HG03354 (cell line): ENCODE results near the gene XPA.
"Not testable (repeated sequence)": the region's sequence is repeated elsewhere in the genome, so short reads cannot be mapped to it uniquely, and the experiment has no call there.

ENCODE experiments used
- ATAC-seq: cut with Tn5 transposase; IDR thresholded peaks from one replicate; pipeline ENCODE4 v1.9.1; 2021; ENCODE audit warnings: mild to moderate bottlenecking; ENCODE audit not compliant: unreplicated experiment, poor library complexity, severe bottlenecking

Gene XPA

DNA sequence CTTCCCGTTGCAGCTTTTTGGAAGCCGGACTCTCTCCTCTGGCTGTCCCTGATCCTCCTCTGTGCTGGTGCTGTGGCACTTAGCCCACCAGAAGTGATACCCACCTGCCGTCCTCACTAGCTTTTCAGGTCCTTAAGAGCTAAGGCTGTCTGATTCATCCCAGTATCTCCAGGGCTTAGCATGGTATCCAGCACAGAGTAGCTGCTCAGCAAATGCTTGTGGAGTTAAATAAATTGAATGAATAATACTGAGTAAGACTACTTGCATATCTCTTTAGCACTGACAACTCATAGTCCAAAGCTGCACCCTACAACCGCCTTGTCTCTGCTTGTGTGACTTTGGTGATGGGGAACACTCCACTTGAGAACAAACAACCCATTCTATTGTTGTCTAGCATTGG is 7.7 kb upstream of the XPA start:
- no peak for ATAC-seq

DNA sequence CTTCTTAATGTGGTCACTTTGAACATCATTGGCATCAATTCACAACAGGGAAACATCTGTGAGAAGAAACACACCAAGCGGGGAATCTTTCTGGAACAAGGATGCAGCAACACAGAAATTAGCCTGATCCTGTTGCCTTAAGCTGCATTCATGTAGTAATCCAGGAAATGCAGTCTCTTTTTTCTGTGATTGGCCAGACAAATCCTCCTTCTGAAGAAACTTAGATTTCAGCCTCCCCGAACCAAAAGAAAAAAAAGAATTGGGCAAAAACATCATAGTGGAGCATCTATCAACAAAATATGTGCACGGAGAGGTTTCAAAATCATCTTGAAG is 7.2 kb upstream of the XPA start:
- no peak for ATAC-seq

DNA sequence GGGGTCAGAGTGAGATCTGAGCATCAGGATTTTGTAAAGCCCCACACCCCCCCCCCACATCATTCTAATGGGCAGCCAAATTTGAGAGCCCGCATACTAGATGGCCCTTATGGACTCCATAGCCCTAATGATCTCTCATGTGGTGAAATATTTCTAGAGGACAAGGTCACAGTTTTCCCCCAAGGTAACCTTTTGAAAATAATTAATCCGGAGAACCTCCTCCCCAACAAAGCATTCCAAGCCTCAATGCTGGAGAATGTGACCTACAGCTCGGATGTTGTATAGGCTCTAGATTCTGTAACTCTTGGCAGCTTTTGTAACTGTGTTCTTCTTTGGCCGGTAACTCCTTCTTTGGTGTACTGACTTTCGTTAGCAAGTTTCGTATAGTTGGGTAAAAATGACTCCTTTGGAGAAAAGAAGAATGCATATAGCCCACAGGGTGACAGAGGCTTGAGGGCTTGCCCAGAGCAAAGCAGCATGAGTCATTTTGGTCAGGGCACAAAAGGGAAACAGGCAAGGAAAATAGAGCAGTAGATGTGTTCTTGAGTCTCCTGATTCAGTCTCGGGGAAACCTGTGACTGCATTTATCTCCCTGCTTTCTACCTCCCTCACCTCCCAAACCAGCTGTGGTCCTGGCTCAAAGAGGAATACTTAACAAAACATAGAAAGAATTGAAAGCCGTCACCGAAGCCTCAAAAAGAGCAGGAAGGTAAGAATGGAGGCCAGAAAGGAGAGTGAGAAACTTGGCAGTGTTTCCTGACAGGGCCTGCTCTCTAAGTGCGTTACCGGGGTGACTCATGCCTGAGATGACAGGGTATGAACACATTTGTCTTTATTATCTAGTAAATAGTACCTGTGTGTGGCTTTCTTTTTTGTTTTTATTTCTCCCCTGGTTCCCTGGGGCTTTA is 6.6 kb upstream of the XPA start:
- ATAC-seq: no peak

DNA sequence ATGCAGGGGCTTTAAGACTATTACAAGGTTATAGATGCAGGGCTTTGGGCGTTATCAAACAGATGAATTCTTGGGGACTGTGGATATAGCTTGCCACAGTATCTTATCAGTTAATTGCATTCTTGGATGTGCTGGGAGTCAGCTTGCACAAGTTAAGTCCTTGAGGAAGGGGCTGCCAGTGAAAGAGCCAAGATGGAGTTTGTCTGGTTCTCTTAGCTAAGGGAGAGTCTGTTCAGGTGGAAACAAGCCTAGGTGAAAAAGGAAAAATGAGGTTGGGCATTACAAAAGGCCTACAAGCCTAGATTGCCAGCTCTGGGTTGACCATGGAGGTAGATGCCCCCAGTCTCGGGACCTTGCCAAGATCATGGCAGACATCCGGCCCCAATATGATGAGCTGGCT is 2.7 kb upstream of the XPA start:
- ATAC-seq: not testable (repeated sequence)

DNA sequence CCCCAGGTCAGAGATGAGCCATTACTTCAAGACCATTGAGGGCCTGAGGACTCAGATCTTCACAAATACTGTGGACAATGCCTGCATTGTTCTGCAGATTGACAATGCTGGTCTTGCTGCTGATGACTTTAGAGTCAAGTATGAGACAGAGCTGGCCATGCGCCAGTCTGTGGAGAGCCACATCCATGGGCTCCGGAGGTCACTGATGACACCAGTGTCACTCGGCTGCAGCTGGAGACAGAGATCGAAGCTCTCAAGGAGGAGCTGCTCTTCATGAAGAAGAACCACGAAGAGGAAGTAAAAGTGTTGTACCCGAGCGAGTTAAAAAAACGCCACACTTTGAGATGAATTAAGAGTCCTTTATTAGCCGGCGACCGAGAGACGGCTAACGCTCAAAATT is 2.1 kb upstream of the XPA start:
- not testable (repeated sequence) for ATAC-seq

DNA sequence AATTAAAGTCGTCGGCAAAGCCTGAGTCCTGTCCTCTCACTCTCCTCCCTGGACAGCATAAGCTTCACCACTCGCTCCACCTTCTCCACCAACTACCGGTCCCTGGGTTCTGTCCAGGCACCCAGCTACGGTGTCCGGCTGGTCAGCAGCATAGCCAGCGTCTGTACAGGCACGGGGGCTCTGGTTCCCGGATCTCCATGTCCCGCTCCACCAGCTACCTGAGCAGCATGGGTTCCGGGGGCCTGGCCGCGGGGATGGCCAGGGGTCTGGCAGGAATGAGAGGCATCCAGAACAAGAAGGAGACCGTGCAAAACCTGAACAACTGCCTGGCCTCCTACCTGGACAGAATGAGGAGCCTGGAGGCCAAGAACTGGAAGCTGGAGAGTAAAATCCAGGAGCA is 1.7 kb upstream of the XPA start:
- ATAC-seq: no peak

DNA sequence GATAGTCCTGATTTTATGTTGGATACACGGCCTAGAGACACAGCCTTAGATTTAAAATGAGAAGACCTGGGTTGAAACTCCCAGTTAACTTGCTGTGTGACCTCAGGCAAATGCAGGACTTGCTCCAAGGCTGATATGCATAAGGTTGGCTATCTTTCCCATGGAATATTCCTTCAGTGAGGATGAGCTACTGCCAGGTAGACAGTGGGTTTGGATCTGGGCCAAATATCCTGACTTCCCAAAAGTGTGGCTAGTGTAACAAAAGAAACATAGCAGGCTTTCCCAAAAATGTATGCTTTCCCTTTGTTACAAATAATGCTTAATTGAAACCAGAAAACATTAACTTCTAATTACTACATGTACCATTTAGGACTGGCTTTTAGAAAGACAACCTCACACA is 697 bp upstream of the XPA start:
- ATAC-seq: no peak

DNA sequence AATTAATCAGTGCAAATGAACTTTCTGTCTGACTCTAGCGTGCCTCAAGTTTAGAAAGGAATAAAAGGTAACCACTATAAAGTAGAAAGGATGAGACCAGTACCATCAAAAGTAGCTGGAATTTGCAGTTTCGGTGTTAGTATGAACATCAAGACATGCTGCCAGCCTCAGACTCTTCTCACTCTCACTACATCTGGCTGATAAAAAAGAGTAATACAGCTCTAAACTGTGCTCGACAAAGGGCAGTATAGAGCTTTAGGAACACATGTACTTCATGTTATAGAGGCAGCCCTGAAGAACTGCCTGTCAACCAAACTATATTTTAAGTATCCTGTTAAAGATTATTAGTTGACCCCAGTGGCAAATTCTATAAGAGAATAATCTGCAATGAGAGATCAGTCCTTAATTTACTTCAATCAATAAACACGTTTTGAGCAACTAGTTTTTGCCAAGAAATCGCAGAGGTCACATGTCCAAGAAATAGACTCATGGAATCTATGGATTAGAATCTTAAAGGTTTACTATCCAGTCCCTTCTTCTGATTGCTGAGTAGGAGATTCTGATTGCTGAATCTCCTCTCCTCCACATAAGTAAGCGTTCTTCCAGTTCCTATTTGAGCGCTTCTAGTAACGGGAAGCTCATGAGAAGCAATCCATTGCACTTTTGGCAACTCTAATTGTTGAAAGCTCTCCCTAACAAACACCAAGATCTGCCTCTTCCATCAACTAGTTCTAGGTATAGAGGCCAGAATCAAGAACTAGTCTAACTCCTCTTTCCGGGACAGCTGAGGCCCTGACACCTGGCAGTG is 941 bp downstream of the XPA start:
- no peak for ATAC-seq

DNA sequence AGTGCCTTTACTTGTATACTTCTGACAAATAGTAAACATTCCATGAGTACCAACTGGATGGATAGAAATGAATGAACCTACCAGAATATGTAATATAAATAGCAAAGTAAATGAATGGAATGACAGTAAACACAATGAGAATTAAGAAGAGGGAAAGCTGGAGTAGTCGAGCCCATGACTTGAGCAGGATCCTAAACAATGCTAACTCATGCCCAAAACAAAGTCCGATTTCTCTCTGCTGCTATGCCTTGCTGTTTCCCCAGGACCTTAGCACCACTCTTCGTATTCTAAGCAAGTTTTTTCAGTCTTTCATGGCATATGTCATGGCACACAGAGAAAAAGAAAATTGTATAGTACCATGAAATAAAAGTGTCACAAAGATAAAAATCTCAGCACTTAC is 1.8 kb downstream of the XPA start:
- ATAC-seq: no peak

DNA sequence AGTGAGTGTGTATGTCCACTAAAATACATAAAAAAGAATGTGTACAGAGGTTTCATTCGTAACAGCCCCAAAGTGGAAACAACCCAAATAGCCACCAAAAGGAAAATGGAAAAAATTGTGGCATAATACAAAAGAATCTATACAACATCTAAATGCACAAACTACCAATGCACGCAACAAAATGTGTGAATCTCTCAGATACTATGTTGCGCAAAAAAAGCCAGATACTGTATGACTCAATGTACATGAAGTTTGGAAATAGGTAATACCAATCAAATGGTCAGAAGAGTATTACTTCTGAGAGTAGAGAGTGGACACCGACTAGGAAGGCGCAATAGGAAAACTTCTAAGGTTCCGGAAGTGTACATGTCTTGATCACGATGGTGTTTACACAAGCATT is 2.4 kb downstream of the XPA start:
- no peak for ATAC-seq

DNA sequence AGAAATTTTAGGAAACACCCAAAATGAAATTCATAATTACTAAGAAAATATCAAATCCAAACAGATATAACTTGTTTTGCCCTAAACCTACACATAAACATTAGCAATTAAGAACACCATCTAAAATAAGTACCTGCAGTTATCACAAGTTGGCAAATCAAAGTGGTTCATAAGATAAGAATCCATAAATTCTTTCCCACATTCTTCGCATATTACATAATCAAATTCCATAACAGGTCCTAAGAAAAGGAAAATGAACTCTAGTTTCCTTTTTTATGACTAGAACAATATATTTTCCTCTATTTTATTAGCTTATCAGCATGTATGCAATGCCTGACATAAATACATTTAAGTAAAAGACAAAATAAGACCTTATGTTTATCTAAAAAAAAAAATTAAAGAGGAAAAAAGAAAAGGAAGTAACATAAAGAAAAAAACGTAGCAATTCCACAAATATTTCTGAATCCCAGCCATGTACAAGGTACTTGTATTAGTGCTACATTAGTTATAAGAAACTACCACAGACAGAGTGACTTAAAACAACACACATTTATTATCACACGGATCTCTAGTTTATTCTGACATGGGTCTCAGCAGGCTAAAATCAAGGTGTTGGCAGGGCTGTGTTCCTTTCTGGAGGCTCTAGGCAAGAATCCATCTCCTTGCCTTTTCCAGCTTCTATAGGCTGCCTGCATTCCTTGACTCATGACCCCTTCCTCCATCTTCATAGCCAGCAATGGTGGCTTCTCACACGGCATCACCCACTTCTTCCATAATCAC is 7.5 kb downstream of the XPA start:
- no peak for ATAC-seq

DNA sequence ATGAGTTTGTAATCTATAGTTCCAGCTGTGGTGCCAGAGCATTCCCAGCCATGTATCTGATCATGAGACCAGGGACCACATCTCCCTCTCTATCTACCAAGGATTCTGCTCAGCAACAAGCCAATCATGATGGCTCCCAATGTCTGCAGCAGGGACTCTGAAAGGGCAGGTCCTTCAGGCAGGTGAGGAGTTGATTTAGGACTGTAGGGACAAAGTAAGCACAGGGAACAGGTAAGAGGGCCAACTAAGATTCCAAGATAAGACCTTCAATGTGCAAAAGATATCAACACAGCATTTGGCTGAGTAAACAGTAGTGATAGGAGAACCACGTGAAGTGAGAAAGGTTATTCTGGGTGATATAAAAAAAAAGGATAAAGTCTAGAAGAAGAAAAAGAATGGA is 8.5 kb downstream of the XPA start:
- ATAC-seq: no peak

DNA sequence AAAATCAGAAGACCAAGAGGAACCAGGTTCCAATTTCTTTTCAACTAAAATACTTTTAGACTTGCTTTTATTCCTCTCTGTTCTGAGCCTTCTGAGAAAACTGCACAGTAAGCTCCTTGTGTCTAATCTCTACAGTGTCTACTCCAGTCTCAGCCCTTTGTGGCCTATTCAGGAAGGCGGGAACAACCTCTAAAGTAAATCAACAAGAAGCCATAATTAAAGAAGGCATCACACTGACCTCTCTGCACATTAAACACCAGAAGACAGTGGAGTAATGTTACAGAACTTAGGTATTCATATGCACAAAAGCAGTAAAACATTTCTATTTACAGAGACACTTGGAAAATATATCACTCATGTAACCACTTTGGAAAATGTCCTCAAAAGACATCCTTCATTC is 14.9 kb downstream of the XPA start:
- no peak for ATAC-seq

DNA sequence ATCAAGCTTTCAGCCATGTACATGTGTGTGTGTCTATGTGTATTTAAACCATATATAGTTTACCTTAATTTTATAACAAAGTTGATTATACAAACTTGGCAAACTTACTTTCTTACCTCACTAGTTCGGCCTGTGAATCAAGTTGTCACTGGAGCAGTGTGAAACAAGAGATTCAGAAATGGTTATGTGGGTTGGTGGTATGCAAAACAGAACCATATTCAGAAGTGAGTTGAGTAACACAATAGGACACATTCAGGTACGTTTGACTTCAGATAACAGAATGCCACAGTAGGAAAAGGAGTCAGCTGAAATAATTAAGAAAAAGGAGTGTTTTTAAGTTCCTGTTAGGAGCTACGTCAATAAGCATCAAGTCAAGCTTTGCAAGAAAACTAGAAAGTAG is 21.5 kb downstream of the XPA start:
- no peak for ATAC-seq

DNA sequence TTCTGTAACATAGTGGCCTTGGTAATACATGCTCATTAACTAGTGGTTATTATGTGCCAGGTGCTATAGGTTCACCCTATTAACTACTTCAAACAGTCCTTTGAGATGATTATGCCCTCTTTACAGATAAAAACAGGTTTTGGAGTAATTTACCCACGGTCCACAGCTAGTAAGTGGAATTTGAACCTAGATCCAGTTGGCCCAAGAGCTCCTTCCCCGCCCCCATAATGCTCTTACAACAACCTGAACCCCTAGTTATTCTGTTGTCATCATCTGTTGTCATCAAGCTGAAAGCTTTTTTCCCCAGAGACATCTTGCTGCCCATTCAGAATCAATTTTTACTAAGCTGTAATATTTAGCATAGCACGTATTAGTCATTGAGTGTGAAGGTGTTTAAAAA is 23.2 kb downstream of the XPA start:
- ATAC-seq: no peak

DNA sequence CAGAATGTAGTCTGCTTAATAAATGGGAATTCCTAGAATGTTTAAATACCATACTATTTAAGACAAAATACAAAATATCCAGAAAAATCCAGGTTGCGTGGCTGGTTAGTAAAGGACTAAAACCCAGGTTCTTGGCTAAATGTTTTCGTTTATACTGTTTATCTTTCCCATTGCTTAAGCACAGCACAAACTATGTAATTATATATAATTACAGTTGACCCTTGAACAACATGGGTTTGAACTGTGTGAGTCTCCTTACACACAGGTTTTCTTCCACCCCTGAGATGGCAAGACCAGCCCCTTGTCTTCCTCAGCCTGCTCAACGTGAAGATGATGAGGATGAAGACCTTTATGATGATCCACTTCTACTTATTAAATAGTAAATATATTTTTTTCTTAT is 24.7 kb downstream of the XPA start:
- no peak for ATAC-seq

DNA sequence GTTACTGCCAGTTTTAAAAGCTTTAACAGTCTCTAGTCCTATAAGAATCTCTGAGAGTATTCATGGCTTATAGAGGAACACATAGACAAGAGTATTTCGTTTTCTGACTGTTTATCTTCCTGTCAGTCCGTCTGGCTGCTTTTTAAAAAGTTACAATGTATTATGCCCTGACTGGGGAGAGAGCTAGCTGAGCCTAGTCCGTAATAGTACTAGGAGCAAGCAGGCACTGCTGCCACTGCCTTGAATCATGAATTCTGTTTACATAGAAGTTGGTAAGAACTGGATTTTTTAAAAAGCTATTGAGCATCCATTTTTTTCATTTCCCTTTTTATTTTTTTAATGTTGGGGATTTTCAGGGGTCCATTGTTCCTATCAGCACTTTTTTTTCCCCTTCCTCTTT is 26.6 kb downstream of the XPA start:
- no peak for ATAC-seq

DNA sequence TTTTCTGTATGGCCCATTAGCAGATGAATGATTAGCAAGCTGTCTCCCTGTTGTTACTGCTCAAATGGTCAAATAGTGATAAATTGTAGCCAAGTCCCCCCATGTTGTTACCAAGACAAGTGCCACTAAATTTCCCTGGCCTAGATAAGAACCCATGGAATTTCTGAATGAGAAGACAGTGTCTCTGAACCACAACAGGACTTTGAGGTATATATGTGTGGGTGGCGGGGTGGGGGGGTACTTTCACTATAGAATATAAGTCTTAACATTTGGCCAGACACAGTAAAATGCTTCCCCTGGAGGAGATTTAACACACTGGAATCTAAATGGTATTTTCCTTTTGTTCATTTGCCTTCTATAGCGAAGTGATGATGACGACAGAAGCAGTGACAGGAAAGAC is 28.7 kb downstream of the XPA start:
- ATAC-seq: no peak

DNA sequence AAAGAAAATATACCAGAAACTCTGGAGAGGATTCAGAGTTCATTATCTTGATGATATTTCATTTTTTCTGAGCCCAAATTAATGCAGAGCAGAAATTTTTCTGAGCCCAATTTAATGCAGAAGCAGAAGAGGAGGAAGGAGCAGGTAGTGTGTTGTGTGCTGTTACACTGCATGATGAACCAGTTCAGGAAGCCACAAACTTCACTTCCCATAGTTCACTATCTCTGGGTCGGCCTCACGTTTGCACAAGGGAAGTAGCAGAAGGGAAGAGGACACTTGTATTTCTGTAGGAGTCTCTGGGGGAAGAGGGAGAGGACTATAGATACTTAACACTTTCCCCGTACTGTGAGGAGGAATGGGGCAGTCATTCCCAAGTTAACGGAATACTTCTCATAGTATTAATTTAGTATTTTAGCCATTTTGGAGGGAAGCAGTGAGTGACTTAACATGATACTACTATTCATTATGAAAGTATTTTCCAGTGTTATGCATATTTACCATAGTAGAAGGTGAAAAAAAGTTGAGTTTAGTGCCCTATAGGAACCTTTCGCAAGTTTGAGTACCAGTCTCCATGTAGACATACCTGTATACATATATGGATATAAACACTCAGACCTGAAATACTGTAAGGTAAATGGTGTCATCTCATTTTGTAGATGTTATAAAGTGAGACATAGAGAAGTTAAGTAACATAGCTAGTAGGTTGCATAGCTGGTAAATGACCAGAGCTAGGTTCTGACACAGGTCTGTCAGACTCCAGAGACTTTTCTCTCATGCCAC is 30.0 kb downstream of the XPA start:
- ATAC-seq: no peak

DNA sequence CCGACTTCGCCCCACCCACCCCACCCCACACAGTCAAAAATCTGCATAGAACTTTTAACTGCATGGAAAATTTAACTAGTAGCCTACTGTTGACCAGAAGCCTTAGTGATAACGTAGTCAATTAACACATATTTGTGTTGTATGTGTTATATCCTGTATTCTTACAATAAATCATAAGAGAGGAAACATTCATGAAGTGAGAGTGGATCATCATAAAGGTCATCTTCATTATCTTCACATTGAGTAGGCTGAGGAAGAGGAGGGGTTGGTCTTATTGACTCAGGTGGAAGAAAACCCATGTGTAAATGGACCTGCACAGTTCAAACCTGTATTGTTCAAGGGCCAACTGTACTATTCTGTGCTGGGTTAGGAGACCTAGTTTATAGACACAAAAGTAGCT is 31.4 kb downstream of the XPA start:
- no peak for ATAC-seq
